ENCODE measurements around the gene PCYT1A. TPM values are rescaled to one million over a fixed set of nuclear protein-coding genes. Genes with fewer than 3 reads are reported as not detected.
A peak's percentile ranks its signal among the peaks of the same experiment; 100 is the strongest.

Gene PCYT1A
- total and polyA plus RNA-seq, 10 of the 15 experiments (the other 5 are each of a cell fraction or from before 2014, with no cell fraction given) = 10.8 to 64.3 (median 48.6) TPM

DNA sequence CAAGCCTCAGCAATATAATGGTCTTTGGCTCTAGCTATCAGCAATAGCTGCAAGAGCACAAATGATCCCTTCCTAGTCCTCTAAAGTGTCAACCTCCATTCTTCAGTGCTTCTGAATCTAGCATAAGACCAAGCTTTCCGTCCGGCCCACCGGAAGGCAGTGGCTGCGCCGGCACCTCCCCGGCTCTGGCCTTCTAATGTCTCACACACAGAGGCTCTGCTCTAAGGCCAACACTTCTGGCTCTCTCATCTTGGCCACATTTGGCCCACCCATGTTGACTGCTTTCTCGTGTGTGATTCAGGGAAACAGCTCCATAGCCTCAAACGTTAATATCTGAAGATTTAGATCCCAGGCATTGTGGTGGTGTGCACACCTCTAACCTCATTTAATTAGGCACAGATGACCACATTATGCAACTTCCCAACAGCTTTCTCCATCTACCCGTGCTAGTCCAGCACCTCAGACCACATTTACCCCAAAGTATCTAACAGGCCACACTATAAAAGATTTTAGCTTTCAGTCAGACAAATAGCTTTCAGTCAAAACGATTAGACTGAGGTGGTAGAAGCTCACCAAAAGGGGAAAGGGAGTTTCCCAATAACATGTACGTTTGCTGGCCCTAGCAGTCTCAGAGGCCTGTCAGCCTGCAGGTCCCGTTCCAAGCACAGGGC is 51.9 kb downstream of the PCYT1A start (continued):
- TF ChIP-seq NFYB (IDR thresholded peaks at IDR 0.05; ENCODE audit: insufficient read depth, low read depth, low read length) (no peak), IKZF1 (conservative IDR thresholded peaks at IDR 0.05) (peak; percentile 48; the same call in 1 of the 2 replicates), KDM1A (IDR thresholded peaks at IDR 0.05; ENCODE audit: borderline replicate concordance) (no peak), BHLHE40 (IDR thresholded peaks at IDR 0.05; ENCODE audit: borderline replicate concordance in 1 of 2, low read depth in 2 of 2, low read length in 1 of 2) (peak; percentile 53 to 80; a peak in 3 of 4 replicates), BCL11A (IDR thresholded peaks at IDR 0.05; ENCODE audit: low read depth, low read length) (peak; percentile 36; the same call in 1 of the 2 replicates), ZNF622 (IDR thresholded peaks at IDR 0.05) (no peak), IKZF2 (IDR thresholded peaks at IDR 0.05) (peak; percentile 44 to 48; a peak in 2 of 4 replicates), RUNX3 (IDR thresholded peaks at IDR 0.05; ENCODE audit: low read length) (peak; percentile 80), SREBF1 (IDR thresholded peaks at IDR 0.05; ENCODE audit: low read length) (no peak), NFIC (IDR thresholded peaks at IDR 0.05; ENCODE audit: low read depth, low read length) (0 out of 2 replicates have a peak, but pooled peaks have one; percentile 20)

- peak; percentile 72 for FAIRE-seq
- H3K9ac ChIP-seq (ENCODE audit: control insufficient read depth, insufficient read depth, low read length) = no peak overlapping the region
- no peaks in the 10 kb centered on the region for H3K27me3 ChIP-seq (replicated peaks in 1 of 2; ENCODE audit: control insufficient read depth in 2 of 2, insufficient read depth in 2 of 2, low read length in 1 of 2)
- H3K79me2 ChIP-seq (ENCODE audit: control insufficient read depth, insufficient read depth, low read length) = no peaks in the 10 kb centered on the region
- in situ Hi-C loops (cut with MboI) (no loop called here), intact Hi-C loops (cut with micrococcal nuclease; ENCODE audit: unreplicated experiment) (no loop called here)
- H3K4me2 ChIP-seq (ENCODE audit: control insufficient read depth, insufficient read depth) = 0 out of 2 replicates have a peak overlapping the region, but pooled peaks have one; percentile 23
- ATAC-seq = peak; percentile 54
- POLR2A ChIA-PET = no interaction called here
- H2AFZ ChIP-seq (ENCODE audit: control insufficient read depth, low read depth, low read length) = no peak overlapping the region
- no peaks in the 10 kb centered on the region; a peak in 1 of 4 replicates for H3K36me3 ChIP-seq (ENCODE audit: control insufficient read depth in 2 of 2, insufficient read depth in 2 of 2, low read length in 1 of 2)
- RAD21 ChIA-PET (ENCODE audit: unreplicated experiment) = no interaction called here
- H3K4me1 ChIP-seq (ENCODE audit: control insufficient read depth, insufficient read depth, low read length) = peaks cover 28% of the 10 kb centered on the region
- SMC1A ChIA-PET (ENCODE audit: uncharacterized antibody, unreplicated experiment) = interaction anchor here (2.1 kb wide), 1 partner anchor 14 kb away, joined by 9 read pairs; no protein-coding TSS in a partner anchor
- WGBS (ENCODE audit: insufficient coverage, insufficient replicate concordance, low lambda C conversion rate, missing lambda C conversion rate) = 53% methylated on average over 8 of the region's 8 CpGs
- no TSS peak for BruUV-seq (replicated peaks)
- CTCF ChIA-PET = interaction anchor here (1.2 kb wide), 1 partner anchor 206 kb away, joined by 3 read pairs; no protein-coding TSS in a partner anchor
- H3K9me3 ChIP-seq (replicated peaks; ENCODE audit: control insufficient read depth, insufficient read depth, low read length) = no peaks in the 10 kb centered on the region
- peak overlapping the region; percentile 21; the same call in 1 of the 2 replicates for H3K27ac ChIP-seq (ENCODE audit: control insufficient read depth, insufficient read depth)
- no peak overlapping the region for H3K4me3 ChIP-seq
- H4K20me1 ChIP-seq (ENCODE audit: control insufficient read depth, insufficient read depth) = no peaks in the 10 kb centered on the region
- DNase-seq (ENCODE audit: low read depth, low spot score) = no peak
- peak; percentile 3; the same call in 1 of the 2 replicates for TF ChIP-seq IRF4 (IDR thresholded peaks at IDR 0.05; ENCODE audit: low read depth, low read length)
- 0 out of 2 replicates have a peak, but pooled peaks have one; percentile 25 for TF ChIP-seq EED (IDR thresholded peaks at IDR 0.05; ENCODE audit: low read depth)
- TF ChIP-seq ZNF384 (IDR thresholded peaks at IDR 0.05; ENCODE audit: borderline replicate concordance, low read depth, low read length) = no peak
- TF ChIP-seq MXI1 (IDR thresholded peaks at IDR 0.05; ENCODE audit: low read depth, low read length) = no peak
- TF ChIP-seq, protein P1, sequence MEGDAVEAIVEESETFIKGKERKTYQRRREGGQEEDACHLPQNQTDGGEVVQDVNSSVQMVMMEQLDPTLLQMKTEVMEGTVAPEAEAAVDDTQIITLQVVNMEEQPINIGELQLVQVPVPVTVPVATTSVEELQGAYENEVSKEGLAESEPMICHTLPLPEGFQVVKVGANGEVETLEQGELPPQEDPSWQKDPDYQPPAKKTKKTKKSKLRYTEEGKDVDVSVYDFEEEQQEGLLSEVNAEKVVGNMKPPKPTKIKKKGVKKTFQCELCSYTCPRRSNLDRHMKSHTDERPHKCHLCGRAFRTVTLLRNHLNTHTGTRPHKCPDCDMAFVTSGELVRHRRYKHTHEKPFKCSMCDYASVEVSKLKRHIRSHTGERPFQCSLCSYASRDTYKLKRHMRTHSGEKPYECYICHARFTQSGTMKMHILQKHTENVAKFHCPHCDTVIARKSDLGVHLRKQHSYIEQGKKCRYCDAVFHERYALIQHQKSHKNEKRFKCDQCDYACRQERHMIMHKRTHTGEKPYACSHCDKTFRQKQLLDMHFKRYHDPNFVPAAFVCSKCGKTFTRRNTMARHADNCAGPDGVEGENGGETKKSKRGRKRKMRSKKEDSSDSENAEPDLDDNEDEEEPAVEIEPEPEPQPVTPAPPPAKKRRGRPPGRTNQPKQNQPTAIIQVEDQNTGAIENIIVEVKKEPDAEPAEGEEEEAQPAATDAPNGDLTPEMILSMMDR (IDR thresholded peaks at IDR 0.05 in 2 of 3, conservative IDR thresholded peaks at IDR 0.05 in 1 of 3; ENCODE audit: control insufficient read depth in 2 of 3, extremely low read depth in 1 of 3, insufficient read depth in 1 of 3, low read depth in 3 of 3, low read length in 3 of 3) = no peak
- TF ChIP-seq ASH2L (IDR thresholded peaks at IDR 0.05; ENCODE audit: borderline replicate concordance, low read depth) = no peak
- TF ChIP-seq ZNF274 (IDR thresholded peaks at IDR 0.05; ENCODE audit: insufficient read depth, insufficient read length) = no peak
- TF ChIP-seq E2F8 (IDR thresholded peaks at IDR 0.05; ENCODE audit: low read depth, partially characterized antibody) = no peak
- no peak for TF ChIP-seq ZSCAN29 (IDR thresholded peaks at IDR 0.05)
- TF ChIP-seq TBL1XR1 (IDR thresholded peaks at IDR 0.05; ENCODE audit: low read depth, low read length) = no peak
Measured at GRCh38 chr3:196232882-196233251, 54.7 kb downstream of the PCYT1A start.

Measured in GM12878 (cell line).